CD4-positive, alpha-beta T cell treated with Interleukin-6 for 4 hours (primary cell): ENCODE data around the gene MX2.

Source experiments
- DNase-seq: peaks from one replicate; pipeline ENCODE4 v3.0.0-alpha.2; 2020; ENCODE audit warnings: mixed read lengths

Gene MX2

DNA sequence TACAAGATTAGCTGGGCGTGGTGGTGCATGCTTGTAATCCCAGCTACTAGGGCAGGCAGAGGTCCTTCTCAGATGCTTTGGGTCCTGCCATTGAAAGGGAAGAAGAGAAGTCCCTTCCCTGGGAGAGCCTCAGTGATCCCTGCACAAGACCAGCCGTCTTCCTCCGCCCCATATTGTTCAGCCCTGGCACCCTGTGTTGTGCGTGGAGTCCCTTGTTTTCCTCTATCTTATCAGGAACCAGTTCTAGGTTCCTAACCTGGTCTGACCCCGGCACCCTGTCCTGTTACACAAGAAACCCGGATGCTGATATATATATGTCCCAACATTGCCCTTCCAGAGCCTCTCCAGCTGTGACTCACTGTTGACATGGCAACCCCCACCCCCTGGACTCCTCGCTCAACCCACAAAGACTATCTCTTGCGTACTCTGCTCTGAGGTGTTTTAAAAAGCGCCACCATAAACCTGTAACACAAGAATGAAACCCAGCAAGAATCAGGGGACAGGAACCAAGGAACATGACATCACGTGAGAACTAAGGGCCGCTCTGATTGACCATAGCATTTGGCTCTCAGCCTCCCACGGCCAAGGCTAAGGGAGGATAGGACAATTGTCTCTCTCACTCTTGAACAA is 4.8 kb downstream of the MX2 start:
- DNase-seq = peak; percentile 26

DNA sequence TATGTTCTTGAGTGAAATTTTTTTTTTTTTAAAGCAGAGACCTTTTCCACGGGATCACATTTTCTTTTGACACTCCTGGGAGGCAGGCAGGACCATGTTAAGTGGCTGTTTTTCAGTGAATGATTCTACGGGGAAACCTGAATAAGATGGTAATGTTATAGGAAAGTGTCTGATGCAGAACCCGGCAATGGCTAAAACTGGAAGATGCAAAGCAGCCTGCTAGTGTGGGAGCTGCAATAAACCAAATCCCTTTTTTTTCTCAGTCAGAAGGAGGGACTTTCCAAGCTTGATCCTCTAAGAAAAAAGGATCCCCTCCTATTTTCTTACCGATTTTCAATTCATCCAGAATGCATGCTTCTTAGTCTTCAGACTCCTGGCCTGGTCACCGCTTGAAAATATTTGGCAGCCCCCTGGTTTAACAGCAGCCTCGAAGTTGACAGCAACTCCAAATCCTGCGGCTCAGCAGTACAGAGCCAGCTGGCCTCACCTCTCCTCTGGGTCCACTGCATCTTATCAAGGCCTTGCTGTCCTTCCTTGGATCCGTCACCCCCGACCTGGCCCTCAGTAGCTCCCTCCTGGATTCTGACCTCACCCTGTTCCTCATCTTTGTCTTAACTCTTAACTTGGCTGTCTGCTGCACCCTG is 5.6 kb downstream of the MX2 start:
- no peak for DNase-seq

DNA sequence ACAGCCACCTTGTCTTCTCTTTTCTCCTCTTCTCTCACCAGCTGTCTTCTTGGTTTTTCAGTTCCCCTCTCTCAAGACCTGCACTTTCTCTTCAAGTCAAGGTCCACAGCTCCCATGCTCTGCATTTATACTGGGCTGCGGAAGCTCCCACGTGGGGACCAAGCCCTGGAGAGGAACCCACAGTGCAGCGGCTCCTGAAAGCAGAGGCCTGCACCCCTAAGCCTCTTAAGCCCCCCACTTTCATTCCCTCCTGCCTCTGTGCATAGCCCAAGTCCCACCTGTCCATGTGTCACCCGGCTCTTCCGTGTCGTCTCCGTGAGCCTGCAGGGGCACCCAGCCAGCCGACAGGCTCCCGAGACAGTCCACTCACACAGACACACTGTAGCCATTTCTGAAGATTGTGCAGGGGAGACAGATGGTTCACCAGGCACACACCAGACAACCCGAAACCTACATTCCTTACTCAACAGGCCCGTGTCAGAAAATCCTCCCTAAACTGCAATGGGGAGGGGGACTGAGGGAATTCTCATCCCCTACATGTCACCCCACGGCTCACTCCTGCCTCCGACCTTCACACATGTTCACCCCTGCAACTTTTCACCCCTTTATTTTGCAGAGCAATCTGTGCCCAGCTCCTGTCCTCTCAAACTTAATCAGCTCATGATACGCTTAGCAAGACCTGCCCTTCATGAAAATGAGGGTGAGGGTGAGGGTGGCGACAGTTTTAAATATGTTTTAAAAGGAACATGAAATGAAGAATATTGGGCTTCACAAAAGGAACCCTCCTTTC is 6.3 kb downstream of the MX2 start:
- DNase-seq = no peak

DNA sequence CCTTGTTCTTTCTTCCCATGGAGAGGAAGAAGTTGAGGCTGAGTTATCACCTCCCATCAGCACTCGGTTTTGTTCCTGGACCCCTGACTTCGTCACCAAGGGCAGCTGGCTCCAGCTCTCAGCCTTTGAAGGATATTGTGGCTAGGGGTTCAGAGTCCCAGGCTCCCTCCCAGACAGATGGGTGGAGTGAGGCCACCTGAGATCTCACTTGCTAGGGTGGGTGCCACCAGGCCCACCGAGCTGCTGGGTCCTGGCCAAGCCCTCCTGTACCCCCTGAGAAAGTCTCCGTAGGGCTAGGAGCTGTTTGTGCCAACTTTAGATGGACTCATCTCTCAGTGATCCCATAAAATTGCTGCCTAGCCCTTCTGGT is 6.9 kb downstream of the MX2 start:
- no peak for DNase-seq

DNA sequence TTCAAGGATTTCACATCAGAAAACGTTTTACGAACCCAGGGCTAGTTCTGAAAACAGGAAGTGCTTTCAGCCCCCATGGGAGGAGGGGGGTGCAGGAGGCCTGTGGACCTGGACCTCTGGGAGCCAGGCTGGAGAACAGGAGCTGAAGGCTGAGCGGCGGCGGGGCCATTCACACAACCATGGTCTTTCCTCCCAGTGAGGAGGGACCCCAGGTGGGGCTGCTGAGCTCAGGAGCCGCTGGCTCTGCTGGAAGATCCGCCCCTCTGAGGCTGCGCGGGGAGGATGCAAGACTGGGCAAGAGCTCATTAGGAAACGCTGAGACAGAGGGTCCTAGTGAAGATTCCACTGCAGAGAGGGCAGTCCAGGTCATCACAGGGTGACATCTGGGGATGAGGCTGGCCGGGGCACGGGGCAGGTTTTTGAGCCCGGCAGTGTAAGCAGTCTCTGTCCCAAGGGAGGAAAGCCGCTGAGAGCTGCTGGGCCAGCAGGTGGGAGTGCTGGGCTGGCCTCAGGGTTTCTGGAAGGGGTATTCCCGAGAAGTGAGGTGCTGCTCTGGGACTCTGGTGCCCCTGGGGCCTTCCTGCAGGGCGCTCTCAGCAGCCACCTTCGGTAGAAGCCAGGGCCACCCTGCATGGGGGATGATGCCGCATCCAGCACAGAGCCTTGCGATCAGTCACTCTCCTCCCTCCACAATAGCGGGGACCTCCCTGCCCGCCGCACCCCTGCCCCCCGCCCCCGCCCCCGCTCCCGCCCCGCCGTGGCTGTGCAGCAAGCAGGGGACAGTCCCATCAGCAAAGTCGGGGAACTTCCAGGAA is 7.5 kb downstream of the MX2 start:
- DNase-seq = peak; percentile 62

DNA sequence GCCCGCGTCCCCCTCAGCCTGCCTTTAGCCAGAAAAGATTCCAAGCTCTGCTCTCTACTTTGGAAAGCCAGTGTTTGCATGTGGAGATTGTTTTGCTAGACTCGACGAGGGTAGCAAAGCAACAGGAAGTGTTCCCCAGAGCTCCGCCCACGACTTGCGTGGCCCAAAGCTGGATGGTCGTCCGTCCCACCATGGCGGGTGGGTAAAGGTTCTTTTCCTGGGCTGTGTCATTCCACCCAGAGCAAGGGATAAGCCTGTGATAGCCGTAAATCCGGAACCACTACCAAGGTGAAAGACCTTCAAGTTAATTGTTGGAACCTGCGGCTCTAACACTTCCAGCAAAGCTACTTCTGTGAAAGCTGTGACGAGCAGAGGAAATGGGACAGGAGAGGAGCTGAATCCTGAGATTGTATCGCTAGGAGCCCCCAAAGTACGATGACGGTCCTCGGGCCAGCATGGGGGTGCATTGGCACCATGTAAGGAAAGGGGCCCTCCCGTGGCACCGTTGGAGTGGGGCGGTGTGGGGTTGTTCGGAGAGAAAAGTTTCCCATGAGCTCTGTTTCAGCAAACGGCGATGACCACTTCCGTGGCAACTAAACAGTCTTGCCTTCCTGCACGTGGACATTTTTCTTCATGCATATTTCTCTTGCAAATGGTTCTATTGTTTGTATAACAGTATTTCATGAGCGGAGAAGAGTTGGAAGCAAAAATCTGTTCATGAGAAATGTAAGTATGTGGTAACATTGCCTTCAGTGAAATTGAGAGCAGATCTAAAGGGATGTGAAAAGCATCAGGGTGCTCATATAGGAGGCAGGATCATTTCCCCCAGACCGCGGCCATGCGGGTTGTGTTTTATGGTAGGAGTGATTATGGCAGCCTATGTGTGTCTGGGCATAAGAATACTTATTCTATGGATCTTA is 8.4 kb downstream of the MX2 start:
- DNase-seq = peak; percentile 72

DNA sequence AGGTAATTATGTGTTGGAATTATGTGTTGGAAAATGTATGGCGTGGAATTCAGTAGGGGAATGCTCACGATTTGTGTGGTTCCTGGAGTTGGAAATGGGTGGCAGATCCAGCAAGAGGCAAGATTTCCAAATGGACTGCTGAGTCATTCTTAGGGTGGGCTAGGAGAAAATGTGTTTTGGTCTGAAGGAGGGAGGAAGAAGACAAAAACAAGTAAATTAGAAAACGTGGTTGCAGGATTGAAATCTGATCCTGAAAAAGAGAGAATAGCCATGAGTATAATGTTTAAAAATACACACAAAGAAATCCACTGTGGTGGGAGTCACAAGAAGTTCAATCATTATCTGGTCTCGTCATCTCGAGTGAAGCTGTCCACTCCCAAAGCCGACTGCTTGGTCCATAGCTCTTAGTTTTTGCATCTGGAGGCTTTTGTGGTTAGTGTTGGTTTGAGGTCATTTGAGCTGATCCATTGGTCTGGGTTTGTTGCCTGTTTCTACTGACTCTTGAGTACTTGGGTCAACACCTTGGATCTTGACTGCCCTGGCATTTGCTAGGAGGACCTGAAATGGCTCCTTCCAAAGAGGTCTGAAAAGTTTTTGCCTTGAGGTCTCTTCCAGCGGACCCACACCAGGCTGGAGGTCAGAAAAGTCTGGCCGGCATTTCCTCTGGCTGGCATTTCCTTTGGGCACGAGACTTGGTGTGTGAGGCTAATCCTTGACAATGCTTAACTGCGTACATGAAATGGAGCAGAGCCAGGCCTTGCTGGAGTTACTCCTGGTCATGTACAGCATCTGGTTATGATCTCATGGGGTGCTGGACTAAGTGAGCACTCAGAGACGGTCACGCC is 9.2 kb downstream of the MX2 start:
- no peak for DNase-seq

DNA sequence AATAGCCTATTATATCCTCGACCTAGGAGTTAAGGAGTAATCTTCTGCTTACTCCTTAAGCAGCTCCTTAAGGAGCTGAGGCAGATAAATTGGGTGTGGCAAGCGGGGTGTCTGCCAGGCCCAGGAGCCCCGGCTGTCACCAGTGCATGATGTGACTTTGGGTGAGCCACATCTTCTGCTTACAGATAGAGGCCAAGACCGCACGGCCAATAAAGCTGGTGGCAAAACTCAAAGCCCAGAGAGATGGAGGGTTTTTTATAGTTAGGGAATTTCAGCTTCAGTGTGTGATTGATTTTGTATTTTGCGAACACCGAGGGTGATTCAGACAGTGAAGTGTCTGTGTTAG is 9.8 kb downstream of the MX2 start:
- DNase-seq = no peak

DNA sequence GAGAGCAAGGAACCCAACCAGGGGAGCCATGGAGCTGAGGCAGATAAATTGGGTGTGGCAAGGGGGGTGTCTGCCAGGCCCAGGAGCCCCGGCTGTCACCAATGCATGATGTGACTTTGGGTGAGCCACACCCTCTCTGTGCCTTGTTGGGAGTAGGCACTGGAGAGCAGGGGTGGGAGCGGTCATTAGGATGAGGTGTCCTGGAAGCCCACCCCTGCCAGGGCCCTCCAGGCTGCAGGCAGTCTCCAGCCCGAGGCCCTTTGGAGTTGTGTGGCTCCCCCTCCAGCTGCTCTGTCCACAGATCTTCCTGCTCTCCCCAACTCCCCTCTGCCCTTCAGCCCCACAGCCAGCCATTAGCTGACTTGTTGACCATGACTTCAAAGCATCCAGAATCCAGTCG is 11.4 kb downstream of the MX2 start:
- DNase-seq = no peak

DNA sequence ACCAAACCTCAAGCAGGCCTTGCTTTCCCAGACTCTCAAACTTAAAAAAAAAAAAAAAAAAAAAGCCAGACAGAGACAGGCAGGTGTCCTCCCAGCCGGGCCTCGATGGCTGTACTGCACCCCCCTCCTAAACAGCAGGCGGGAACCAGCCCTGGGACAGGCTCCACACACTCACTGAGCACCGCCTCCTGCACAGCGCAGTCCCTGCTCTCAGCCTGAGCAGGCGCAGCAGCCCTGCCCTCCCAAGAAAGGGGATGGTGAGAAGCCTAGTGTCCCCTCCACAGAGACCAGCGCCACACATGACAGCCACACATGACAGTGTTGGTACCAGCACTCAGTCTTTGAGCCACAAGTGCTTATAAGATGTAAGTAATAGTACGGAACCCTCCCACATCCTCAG is 11.9 kb downstream of the MX2 start:
- no peak for DNase-seq

DNA sequence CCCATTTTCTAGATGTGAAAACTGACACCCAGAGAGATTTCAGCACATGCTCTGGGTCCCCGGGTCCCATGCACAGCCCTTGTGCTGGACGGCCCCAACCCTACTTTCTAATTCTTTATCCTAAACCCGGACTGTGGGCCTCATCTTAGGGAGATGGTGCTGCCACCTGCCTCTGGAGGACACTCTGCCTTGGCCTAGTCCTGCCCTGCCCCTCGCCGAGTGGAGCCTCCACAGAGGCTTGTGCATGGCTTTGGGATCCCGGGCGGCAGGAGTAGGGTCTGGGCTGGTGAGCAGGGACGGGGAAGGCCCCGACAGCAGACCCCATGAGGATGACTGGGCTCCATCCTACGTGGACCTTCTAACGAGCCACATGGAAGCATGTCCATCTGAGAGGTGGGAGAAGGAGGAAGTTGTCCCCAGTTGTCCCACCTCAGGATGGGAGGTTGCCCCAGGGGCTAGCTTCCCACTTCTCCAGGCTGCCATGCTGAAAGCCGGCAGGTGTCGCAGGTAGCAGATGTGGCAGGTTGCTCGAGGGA is 12.4 kb downstream of the MX2 start:
- DNase-seq = no peak

DNA sequence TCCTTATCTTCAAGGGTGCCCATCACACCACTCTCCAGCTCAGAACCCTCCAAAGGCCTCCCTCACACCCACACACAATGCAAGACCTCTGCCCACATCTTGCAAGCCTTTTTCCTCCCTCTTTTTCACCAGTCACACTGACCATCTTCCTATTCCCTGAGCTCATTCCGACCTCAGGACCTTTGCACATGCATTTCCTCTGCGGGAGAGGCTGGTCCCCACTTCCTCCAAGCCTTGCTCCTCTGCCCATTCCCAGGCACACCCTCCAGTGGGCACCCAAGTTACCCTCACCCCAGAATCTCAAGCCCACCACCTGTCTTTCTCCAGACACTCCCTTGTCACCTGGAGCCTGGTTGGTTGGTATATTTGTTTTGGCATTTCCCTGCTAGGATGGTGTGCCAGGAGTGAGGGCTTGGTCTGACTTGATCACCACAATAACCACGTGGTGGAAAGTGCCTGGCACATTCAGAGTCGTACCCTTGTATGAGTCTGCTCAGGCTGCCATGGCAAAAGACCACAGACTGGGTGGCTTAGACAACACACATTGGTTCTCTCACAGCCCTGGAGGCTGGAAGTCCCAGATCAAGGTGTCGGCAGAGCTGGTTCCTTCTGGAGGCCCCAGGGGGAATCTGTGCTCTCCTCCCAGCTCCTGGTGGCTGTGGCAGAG is 13.2 kb downstream of the MX2 start:
- no peak for DNase-seq

DNA sequence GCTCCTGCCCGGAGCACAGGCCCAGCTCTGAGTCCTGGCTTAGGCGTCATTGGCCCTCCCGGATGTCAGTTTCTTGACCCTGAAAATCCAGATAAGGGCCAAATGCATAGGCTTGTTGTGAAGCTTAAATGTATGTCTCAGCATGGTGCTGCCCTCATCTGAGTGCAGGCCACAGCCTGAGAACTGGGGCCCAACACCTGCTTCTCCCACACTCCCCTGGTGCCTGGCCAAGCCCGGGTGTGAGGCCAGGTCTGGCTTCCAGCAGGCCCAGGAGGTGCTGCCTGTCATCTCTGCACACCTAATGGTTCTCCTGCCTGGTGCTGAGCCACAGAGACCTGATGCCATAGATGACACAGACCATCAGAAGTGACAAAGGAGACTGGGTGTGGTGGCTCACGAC is 14.0 kb downstream of the MX2 start:
- no peak for DNase-seq

DNA sequence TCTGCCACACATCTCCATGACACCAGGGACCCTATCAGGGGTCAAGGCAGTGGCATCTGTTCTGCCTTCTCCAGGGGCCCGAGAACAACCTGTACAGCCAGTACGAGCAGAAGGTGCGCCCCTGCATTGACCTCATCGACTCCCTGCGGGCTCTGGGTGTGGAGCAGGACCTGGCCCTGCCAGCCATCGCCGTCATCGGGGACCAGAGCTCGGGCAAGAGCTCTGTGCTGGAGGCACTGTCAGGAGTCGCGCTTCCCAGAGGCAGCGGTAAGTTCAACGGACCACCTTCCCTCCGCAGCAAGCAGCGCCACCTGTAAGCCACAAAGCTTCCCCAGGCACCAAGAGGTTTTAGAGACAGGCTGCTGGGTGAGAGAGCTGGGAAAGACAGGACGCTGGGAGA is 15.9 kb downstream of the MX2 start:
- DNase-seq = no peak

DNA sequence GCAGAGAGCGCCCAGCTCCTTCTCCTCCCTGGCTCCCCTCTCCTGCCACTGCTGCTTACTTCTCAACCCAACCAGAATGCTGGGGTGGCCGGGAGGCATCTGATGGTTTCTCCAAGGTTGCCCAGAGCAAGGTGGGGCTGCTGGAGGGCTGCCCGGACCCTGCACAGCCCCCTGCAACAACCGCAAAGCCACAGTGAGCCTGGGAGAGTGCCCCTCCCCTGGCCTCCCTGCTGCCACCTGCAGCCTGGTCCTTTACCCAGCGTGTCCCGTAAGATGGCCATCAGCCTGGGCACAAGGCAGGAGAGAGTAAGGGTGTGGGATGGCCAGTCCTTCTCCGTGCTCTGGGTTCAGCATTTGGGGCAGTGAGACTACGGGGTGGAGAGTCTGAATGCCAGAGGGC is 17.0 kb downstream of the MX2 start:
- no peak for DNase-seq

DNA sequence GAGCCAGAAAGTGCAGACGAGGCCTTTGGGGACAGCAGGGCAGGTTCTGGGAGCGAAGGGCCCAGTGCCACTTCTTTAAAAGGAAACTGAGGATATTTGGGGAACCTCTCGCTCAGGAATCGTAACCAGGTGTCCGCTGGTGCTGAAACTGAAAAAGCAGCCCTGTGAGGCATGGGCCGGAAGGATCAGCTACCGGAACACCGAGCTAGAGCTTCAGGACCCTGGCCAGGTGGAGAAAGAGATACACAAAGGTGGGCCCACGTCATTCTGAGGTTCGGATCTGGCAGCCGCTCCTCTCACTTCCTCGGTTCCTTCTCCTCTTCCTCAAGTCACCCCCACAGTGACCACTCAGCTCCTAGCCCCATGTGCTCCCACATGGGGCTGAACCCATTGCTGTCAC is 18.1 kb downstream of the MX2 start:
- DNase-seq = no peak

DNA sequence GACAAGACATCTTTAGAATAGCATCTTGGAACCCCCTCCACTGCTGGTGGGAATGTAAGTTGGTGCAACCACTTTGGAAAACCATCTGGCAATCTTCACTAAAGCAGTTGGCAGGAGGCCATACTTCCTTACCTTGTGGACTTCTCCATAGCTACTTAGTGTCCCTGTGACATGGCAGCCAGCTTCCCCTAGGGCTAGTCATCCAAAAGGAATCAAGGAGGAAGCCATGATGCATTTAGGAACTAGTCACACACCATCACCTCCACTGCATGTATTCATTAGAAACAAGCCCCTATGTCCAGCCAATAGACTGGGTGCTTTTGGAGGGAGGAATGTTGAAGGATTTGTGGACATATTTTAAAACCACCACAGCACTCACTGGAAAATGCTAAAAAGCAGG is 19.9 kb downstream of the MX2 start:
- DNase-seq = no peak

DNA sequence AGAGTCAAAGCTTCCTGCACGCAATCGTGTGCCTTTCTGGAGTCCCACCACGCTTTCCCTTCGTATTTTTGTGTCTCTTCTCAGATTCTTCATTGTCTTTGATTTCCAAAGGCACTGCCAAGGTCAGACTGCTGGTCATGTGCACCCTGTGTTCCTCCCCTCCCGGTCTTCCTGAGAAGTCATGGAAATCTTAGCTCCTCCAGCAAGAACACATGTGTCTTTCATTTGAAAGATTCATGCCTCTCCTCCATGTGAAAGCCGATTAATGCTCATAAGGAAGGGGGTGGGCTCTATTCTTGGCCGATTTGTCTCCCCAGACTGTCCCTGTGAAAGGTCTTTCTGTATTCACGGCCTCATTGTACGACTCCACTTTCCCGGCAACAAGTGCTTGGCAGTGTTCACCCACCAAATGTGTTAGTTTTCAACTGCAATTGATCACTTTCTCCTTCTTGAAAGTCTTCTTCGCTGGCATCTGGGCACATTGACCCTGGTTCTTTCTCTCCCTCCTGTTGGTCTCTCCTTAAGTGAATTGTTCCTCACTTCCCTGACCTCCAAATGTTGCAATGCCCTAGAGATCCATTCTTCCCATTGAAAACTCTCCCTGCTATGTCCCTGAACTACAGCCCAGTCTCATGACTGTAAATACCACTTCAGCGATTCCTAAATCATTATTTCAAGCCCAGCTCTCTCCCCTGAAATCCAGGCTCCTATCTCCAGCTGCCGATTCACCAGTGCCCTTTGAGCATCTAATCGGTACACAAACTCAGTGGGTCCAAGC is 25.4 kb downstream of the MX2 start:
- no peak for DNase-seq

DNA sequence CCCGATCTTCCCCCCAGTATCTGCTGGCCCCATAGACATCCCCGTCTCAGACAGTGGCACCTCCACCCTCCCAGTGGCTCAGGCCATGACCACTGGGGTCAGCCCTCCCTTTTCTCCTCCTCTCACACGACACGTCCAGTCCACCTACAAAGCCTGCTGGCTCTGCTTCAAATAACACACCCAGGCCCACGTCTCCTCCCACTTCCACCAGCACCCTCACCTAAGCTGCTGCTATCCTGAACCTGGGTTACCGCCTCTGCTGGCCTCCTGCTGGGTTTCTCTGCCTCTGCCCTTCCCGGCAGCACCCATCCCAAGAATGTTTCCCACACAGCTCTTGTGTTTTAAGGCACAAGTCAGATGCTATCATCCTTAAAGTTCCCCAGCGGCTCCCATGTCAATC is 26.0 kb downstream of the MX2 start:
- DNase-seq = no peak

DNA sequence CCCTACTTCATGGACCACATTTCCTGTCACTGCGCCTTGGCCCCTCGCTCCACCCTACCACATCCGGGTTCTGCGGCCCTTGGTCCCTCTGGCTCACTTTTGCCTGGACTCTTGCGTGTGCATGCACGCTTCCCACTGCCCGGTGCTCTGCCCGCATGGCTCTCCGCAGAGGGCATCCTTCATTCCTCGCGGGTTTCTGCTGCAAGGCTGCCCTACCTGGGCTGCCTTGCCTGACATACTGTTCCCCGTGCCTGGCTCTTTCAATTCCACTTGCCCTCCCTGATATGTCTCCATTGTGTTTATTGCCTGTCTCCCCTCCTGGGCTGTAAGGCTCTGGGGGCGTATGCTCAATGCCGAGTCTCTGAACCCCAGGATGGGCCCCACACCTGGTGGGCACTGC is 26.4 kb downstream of the MX2 start:
- DNase-seq = no peak
